ENCODE measurements around the gene SHMT2.

DNA sequence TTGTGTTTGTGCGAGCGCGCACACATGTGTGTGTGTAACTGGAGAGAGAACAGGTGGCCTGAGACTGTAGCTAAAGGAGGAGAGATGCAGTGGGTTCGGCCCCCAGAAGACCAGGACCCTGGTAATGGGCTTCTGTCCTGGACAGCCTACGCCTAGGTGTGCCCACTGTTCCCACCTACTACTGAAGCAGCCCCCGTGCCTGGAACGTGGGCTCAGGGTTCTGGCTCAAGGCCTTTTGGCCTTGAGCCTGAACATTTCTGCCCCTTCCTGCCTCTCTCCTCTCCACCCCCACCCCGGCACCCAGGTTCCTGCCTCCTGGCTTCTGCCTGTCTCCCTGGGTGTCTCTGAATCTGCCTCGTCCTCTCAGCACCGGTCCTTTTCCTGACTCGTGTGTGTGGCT is 14.4 kb upstream of the SHMT2 start:
- TF ChIP-seq, protein P1, sequence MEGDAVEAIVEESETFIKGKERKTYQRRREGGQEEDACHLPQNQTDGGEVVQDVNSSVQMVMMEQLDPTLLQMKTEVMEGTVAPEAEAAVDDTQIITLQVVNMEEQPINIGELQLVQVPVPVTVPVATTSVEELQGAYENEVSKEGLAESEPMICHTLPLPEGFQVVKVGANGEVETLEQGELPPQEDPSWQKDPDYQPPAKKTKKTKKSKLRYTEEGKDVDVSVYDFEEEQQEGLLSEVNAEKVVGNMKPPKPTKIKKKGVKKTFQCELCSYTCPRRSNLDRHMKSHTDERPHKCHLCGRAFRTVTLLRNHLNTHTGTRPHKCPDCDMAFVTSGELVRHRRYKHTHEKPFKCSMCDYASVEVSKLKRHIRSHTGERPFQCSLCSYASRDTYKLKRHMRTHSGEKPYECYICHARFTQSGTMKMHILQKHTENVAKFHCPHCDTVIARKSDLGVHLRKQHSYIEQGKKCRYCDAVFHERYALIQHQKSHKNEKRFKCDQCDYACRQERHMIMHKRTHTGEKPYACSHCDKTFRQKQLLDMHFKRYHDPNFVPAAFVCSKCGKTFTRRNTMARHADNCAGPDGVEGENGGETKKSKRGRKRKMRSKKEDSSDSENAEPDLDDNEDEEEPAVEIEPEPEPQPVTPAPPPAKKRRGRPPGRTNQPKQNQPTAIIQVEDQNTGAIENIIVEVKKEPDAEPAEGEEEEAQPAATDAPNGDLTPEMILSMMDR (IDR thresholded peaks at IDR 0.05): no peak
- no peak for TF ChIP-seq POLR2A (IDR thresholded peaks at IDR 0.05)
